CD4-positive, alpha-beta T cell treated with Interleukin-4 for 1 hour (primary cell): Measurements from ENCODE around the gene FBL.
"Not testable (repeated sequence)": the region's sequence is repeated elsewhere in the genome, so short reads cannot be mapped to it uniquely, and the experiment has no call there.

ENCODE experiments used
- DNase-seq, 2 donors: peaks; one replicate each; pipeline ENCODE4 v3.0.0-alpha.2; 2020 to 2022

Gene FBL

DNA sequence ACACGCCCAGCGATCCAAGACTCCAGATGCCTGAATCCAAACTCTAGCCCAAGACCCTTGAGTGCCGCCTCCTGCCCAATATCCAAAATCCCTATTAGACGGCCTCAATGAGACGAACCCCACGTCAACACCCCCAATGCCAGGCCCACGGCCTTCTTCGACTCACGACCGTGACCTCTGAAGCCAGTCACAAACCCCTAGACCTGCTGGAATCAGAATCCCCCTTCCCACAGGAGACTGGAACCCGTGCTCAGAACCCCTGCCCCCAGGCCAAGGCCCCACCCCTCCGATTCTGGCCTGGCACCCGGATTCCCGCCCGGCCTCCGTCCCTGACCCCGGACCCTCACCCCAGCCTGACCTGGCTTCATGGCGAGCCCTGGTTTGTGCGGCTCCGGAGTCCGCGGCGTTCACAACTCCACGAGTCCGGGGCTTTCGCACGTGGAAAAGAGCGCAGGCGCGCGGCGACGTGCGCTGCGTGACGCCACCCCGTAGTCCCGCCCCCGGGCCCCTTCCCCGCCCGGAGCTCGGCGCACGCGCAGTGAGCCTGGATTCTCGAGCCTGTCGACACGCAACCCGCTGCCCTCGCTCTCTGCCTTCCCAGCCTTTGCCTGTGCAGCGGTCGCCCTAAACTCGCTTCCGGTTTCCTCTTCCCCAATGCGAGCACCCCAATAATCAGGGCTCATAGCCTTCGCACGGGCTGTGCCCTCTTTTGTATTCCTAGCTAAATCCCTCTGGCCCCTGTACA lies at the start of gene FBL:
Gene FBL, minus strand, starts transcription at position 447 of the 745 bp plus-strand sequence. Its CDS starts 79 bp downstream, at position 368.
- peak; percentile 96 to 97 for DNase-seq

DNA sequence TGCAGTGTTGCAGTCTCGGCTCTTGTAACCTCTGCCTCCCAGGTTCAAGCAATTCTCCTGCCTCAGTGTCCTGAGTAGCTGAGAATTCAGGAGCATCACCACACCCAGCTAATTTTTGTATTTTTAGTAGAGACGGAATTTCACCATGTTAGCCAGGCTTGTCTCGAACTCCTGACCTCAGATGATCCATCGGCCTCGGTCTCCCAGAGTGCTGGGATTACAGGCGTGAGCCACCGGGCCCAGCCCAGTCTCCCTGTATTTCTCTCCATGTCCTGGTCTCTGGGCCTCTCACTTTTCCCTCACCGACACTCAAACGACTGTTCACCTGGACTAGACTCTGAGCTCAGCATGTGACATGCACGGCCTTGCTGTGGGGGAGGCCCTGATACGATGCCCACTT lies 48.9 kb upstream of the FBL start:
- DNase-seq = not testable (repeated sequence)

DNA sequence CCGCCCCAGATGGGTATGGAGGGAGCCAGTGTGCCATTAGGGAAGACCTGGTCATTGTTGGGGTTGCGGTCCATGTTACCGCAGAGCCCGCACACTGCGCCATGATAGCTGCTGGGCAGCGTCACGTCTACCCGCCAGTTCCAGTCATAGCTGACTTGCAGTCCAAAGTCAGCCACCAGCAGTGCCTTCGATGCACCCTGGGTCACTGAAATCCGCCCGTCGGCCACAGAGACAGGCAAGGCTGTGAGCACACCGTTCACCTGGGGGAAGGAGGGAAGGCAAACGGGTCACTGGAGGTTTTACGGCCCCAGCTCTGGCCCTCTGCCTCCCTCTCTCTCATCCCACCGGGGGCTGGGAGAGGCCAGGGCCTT lies 48.0 kb upstream of the FBL start:
- not testable (repeated sequence) for DNase-seq

DNA sequence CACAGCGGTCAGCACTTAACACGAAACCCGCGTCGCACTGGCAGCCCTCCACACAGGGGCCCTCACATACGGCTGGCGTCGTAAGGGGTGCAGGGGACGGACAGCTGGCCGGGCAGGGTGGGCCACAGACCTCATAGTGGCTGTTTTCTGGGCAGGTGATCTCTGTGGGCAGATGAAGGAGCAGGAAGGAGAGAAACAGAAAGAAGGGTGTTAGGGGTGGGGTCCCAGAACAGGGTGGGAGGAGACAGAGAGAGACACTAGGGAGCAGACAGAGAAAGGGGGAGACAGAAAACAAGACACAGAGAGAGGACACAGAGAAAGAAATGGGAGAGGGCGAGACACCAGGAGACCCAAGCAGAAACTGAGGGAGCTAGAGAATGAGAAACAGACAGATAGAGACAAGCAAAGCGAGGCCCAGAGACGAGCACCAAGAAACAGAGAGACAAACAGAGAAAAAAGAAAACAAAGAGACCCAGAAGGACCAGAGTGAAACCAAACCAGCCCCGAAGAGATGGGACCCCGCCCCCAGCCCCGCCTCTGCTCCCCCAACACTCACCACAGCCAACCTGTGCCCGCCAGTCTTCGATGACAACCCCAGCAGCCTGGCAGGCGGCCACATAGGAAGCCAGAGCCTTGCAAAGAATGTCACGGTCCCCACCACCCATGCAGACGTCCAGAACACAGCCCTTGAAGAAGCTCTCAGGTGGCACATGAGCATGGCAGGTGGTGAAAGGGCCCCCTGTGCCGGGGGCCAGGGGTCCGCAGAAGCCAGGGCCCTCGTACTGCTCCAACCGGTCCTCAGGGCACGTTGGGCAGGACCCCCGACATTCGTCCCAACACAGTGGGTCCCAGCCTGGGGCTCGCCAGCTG lies 47.4 kb upstream of the FBL start:
- DNase-seq = peak; percentile 50 to 75

DNA sequence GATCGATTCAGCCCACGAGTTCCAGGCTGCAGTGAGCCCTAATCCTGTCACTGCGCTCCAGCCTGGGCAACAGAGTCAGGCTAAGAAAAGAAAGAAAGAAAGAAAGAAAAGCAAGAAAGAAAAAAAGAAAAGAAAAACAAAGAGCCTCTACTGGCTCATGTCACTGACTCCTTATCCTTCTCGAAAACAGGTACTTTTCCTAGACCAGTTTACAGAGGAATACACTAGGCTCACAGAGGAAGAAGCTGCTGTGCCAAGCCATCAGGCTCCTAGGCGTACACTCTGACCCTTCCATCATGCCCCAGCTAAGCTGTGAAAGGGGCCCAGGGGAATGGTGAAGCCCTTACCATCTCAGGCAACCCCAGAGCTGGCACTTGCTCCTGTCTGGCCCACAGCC lies 46.3 kb upstream of the FBL start:
- not testable (repeated sequence) for DNase-seq

DNA sequence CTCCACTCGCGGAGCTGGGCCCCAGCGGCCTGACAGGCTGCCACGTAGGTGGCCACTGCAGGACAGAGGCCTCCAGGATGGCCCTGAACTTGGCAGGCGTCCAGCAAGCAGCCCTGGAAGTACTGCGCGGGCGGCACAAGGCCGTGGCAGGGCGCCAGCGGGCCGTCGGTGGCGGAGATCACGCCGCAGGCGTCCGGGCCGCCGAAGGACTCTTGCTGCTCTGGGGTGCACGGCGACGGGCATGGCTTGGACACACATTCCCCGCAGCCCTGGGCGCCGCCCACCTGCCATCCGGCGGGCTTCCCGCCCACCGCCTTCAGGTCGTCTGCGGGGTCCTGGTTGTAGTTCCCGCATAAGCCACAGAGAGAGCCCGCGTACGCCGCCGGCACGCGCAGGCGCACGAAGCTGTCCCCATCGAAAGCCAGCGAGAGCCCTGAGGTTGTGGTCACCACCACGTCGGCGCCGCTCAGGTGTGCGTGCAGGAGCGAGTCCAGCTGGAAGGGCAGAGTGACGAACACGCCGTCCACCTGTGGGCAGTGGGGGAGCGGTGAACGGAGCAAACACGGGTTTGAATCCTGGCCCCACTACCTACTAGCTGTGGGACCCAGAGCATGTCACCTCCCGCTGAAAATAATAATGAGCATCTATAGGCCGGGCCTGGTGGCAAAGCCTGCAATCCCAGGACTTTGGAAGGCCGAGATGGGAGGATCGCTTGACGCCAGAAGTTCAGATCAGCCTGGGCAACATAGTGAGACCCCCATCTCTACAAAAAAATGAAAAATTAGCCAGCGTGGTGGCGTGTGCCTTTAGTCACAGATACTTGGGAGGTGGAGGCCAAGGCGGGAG lies 45.7 kb upstream of the FBL start:
- peak in 1 of 2 donors; percentile 19 for DNase-seq

DNA sequence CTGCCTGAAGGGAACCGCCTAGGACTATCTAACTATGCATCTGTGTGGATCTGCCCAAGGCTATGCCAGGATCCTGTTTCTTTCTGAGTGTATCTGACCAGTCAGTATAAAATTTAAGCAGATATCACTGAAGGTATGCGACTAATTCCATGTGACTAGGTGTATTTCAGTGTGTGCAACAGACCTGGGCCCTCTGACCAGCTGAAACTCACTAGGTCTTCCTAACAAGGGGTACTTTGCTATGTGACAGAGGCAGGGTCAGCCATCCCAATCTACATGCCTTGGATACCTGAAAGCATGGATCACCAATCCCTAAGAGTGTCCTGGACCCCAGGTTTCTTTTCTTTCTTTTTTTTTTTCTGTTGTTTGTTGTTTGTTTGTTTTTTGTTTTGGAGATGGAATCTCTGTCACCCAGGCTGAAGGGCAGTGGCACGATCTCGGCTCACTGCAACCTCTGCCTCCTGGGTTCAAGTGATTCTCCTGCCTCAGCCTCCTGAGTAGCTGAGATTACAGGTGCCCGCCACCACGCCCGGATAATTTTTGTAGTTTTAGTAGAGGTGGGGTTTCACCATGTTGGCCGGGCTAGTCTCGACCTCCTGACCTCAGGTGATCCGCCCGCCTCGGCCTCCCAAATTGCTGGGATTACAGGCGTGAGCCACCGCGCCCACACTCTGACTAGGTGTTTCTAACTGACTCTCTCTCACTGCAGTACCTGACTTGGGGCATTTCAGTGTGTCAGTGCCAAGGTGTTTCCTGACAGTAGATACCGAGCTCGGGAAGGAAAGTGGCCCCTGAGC lies 44.8 kb upstream of the FBL start:
- DNase-seq = no peak

DNA sequence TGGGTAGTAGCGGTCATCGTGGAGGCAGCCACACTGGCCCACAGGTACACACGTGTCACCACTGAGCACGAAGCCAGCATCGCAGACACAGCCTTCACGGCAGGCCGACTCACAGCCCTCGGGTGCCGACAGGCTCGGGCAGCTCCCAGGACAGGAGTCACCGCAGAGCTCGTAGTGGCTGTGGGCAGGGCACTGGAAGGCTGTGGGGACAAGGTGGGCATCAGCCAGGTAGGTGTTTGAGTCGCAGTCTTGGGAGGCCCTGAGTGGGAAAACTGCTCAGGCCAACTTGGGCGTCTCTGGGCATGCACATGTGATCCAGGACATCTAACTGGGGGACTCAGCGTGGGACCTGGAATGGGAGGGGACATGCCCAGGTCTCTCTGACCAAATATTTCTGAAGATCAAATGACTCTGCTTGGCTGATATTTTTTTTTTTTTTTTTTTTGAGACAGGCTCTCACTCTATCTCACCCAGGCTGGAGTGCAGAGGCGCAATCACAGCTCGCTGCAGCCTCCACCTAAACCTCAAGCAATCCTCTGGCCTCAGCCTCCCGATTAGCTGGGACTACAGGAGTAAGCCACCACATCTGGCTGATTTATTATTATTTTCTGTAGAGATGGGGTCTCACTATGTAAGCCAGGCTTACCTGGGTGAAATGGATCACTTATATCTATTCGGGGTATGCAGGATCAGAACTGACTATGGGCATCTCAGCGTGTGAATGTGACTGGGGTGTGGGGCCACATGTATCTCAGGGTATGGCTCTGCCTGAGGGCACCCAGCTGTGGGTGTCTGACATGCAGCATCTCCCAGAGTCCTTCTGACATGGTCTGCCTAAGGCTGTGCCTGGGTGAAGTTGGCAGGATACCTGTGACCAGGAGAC lies 43.9 kb upstream of the FBL start:
- not testable (repeated sequence) for DNase-seq

DNA sequence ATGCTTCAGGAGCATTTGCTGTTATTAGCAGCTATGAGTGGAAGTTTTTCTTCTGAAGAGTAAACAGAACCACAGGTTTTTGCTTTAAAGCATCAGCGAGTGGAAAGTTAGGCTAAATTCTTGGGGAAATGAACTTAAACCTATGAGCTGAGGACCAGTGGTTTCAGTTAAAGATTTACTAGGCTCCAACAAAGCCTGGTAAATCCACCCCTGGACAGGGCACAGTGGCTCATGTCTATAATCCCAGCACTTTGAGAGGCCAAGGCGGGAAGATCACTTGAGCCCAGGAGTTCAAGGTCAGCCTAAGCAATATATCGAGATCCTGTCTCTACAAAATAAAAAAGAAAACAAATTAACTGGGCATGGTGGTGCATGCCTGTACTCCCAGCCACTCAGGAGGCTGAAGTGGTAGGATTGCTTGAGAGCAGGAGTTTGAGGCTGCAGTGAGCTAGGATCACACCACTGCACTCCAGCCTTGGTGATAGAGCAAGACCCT lies 41.3 kb upstream of the FBL start:
- not testable (repeated sequence) for DNase-seq

DNA sequence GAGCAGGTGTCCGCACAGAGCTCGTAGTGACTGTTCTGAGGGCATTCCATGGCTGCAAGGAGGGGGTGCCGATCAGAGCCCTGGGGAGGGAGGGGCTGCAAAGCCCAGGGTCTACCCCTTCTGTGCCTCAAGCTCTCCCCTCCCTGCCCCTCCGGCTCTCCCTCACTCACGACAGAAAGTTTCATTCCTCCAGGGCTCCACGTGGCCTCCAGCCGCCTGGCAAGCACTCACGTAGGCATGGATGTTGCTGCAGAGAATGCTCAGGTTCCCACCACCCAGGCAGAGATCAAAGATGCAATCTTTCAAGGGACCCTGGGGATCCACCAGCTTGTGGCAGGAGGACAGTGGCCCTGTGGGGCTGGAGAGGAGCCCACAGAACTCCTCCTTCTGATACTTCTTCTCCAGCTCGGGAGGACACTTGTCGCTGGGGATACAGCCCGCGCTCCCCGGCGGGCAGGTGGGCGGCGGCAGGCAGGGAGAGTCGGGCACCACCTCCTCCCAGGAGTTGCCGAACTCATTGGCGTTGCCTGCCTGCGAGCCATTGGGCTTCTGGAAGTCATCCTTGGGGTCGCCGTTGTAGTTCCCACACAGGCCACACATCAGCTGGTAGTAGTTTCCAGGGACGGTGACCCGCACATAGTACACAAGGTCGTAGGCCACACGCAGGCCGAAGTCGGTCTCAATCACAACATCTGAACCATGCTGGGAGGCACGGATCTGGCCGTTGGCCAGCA lies 39.8 kb upstream of the FBL start:
- peak in 1 of 2 donors; percentile 8 for DNase-seq

DNA sequence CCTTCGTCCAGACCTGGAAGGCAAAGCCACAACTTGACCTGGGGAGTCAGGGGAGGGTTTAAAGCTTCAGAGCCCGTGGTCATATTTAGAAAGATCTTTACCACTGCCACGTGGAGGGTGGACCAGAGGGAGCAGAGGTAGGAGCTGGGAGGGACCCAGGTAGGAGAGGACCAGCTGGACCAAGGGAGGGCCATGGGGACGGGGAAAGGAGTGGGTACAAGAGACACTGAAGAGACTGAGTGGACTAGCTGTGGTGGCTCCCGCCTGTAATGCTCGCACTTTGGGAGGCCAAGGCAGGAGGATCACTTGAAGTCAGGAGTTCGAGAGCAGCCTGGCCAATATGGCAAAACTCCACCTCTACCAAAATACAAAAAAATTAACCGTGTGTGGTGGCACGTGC lies 38.5 kb upstream of the FBL start:
- DNase-seq = not testable (repeated sequence)

DNA sequence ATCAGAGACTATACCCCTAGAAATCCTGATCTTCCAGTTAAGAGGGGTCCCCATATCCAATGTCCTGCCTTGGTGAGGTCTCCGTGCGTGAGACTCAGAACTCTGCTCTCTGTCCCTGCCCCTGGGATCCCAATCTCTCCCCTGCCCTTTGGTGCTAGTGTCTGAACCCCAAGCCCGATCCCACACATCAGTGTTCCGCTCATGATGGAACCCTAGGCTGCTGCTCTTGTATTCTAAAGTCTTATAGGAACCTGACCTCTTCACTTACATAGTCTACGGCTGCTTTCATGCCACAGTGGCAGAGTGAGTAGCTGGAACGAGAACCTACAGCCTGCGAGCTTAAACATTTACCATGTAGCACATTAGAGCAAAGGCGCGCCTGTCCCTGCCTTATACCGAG lies 36.5 kb upstream of the FBL start:
- DNase-seq = peak in 1 of 2 donors; percentile 6

DNA sequence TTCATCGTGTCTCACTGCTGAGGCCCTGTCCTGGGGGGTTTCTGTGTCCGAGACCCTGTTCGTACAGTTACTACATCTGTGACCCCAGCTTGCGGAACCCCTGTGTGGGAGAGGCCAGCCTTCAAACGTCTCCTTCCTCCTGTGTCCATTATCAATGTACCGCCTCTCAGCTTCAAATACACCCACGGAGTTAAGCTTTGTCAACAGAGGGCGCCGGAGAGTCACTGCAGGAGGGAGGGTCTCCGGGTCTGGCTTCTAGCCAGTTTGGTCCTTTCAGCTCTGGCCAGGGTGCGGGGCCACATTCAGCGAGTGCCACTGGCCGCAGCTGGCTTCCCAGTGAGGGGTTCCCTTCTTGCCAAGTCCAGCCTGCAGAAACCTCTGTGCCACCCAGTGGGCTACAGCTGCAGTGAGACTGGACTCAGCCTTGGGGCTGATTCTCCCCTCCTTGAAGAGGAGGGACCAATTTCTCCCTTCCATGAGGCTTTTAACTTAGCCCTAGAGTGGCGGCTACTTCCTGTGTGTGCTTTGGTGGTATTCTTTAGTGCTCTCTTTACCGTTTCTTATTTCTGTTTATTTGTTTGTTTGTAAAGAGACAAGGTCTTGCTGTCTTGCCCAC lies 35.4 kb upstream of the FBL start:
- DNase-seq = peak; percentile 35 to 40

DNA sequence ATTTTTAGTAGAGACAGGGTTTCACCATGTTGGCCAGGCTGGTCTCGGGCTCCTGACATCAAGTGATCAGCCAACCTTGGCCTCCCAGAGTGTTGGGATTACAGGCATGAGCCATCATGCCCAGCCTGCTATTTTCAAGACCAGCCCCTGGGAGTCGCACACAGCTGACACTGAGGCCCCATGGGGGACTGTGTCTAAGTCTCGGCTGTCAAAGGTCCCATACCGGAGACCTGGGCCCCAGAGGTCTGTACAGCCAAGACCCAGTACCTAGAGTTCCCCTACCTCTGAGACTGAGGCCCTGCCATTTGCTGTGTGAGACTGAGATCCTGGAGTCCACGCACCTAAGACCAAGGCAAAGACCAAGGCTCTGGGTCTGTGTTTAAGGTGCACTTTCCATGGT lies 34.1 kb upstream of the FBL start:
- DNase-seq = not testable (repeated sequence)

DNA sequence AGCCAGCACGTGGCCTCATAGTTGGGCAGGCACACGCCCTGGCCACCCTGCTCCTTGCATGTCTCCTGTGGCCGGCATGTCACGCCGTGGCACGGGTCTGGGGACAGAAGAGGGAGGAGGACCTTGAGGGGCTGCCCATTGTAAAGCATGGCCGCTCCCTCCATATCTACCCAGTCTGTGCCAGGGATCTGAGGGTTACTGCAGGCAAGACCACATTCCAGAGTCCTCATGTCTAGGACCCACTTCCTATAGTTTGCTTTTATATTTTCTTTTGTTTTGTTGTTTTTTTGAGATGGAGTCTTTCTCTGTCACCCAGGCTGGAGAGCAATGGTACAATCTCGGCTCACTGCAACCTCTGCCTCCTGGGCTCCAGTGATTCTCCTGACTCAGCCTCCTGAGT lies 33.6 kb upstream of the FBL start:
- not testable (repeated sequence) for DNase-seq

DNA sequence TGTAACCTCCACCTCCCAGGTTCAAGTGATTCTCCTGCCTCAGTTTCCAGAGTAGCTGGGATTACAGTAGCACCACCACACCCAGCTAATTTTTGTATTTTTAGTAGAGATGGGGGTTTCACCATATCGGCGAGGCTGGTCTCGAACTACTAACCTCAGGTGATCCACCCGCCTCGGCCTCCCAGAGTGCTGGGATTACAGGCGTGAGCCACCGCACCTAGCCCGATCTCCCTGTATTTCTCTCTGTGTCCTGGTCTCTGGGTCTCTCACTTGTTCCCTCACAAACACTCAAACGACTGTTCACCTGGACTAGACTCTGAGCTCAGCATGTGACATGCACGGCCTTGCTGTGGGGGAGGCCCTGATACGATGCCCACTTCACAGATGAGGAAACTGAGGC lies 32.7 kb upstream of the FBL start:
- not testable (repeated sequence) for DNase-seq

DNA sequence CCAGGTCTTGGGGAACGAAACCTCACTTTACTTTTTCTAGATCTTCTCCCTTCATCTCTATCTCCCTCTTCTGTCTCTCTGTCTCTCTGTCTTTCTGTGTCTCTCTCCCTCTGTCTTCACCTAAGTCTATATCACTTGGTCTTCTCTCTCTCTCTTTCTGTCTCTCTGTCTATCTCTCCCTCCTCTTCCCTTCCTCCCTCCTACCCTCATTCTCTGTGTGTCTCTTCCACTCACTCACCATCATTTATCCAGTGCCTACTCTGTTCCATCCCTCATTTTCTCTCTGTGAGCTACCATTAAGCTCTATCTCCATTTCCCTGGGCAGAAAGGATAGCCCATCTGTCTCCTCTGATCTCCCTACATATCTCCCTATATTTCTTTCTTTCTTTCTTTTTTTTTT lies 32.2 kb upstream of the FBL start:
- DNase-seq = no peak

DNA sequence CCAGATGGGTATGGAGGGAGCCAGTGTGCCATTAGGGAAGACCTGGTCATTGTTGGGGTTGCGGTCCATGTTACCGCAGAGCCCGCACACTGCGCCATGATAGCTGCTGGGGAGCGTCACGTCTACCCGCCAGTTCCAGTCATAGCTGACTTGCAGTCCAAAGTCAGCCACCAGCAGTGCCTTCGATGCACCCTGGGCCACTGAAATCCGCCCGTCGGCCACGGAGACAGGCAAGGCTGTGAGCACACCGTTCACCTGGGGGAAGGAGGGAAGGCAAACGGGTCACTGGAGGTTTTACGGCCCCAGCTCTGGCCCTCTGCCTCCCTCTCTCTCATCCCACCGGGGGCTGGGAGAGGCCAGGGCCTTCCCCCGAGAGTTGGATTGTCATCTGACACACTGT lies 31.8 kb upstream of the FBL start:
- not testable (repeated sequence) for DNase-seq

DNA sequence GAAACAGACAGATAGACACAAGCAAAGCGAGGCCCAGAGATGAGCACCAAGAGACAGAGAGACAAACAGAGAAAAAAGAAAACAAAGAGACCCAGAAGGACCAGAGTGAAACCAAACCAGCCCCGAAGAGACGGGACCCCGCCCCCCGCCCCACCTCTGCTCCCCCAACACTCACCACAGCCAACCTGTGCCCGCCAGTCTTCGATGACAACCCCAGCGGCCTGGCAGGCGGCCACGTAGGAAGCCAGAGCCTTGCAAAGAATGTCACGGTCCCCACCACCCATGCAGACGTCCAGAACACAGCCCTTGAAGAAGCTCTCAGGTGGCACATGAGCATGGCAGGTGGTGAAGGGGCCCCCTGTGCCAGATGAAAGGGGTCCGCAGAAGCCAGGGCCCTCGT lies 31.3 kb upstream of the FBL start:
- DNase-seq = peak in 1 of 2 donors; percentile 46

DNA sequence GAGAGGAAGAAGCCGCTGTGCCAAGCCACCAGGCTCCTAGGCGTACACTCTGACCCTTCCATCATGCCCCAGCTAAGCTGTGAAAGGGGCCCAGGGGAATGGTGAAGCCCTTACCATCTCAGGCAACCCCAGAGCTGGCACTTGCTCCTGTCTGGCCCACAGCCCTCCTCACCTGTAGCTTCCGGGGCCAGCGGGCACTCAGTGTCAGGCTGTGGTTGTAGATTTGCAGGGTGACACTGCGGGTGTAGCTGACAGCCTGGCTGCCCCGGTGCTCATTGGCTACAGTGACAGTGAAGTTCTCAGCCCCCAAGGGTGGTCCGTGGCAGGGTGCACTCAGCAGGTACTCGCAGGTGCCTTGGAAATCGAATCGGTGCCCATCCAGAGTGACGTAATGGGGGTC lies 30.3 kb upstream of the FBL start:
- not testable (repeated sequence) for DNase-seq
